ENCODE data around the gene TESPA1. TPM values are rescaled to one million over a fixed set of nuclear protein-coding genes. Genes with fewer than 3 reads are reported as not detected.
A peak's percentile ranks its signal among the peaks of the same experiment; 100 is the strongest.

Gene TESPA1
- total and polyA plus RNA-seq, 9 of the 15 experiments (the other 6 are each of a cell fraction or from before 2014, with no cell fraction given), result 0.72 to 7.1 (median 2.4) TPM

- TF ChIP-seq TAF15 (IDR thresholded peaks at IDR 0.05; ENCODE audit: low read depth, low read length) (no peak), TAL1 (IDR thresholded peaks at IDR 0.05) (no peak), SMC3 (conservative IDR thresholded peaks at IDR 0.05; ENCODE audit: insufficient read depth, low read depth, low read length) (no peak), E2F3 (CRISPR knock-in tag; IDR thresholded peaks at IDR 0.05) (no peak), ZNF224 (CRISPR knock-in tag; IDR thresholded peaks at IDR 0.05) (peak; percentile 58; the same call in 1 of the 2 replicates), ATF7 (IDR thresholded peaks at IDR 0.05) (no peak), TCF3 (CRISPR knock-in tag; IDR thresholded peaks at IDR 0.05) (no peak), CUX1 (CRISPR knock-in tag; IDR thresholded peaks at IDR 0.05) (no peak), FOS (IDR thresholded peaks at IDR 0.05; ENCODE audit: extremely low read depth, insufficient read length) (no peak), LCOR (CRISPR knock-in tag; IDR thresholded peaks at IDR 0.05) (no peak), TAF1 (IDR thresholded peaks at IDR 0.05; ENCODE audit: control insufficient read depth, extremely low read depth, insufficient read depth, low read length, severe bottlenecking) (no peak), POLR2AphosphoS2 (IDR thresholded peaks at IDR 0.05; ENCODE audit: low read length) (no peak), SMAD3 (CRISPR knock-in tag; conservative IDR thresholded peaks at IDR 0.05) (0 out of 2 replicates have a peak, but pooled peaks have one; percentile 45), MCM2 (IDR thresholded peaks at IDR 0.05; ENCODE audit: low read depth) (no peak), ZKSCAN3 (CRISPR knock-in tag; IDR thresholded peaks at IDR 0.05) (no peak), NFE2 (IDR thresholded peaks at IDR 0.05; ENCODE audit: low read depth) (no peak), FUS (optimal IDR thresholded peaks at IDR 0.05; ENCODE audit: low read depth, low read length) (no peak), XRCC3 (IDR thresholded peaks at IDR 0.05) (no peak), CXXC5 (CRISPR knock-in tag; IDR thresholded peaks at IDR 0.05) (peak; percentile 28; the same call in 1 of the 2 replicates), POLR3A (IDR thresholded peaks at IDR 0.05; ENCODE audit: borderline replicate concordance, extremely low read depth, insufficient read depth, insufficient read length) (no peak), MAFK (IDR thresholded peaks at IDR 0.05; ENCODE audit: low read length) (no peak), TGIF2 (CRISPR knock-in tag; IDR thresholded peaks at IDR 0.05) (no peak), TBL1XR1 (IDR thresholded peaks at IDR 0.05; ENCODE audit: low read length in 2 of 2) (no peak), SREBF2 (CRISPR knock-in tag; IDR thresholded peaks at IDR 0.05) (no peak), CREBBP (IDR thresholded peaks at IDR 0.05; ENCODE audit: low read depth, low read length) (no peak), NEUROD1 (IDR thresholded peaks at IDR 0.05; ENCODE audit: borderline replicate concordance, low read depth, low read length, partially characterized antibody) (no peak)
- TF ChIP-seq, protein P1, sequence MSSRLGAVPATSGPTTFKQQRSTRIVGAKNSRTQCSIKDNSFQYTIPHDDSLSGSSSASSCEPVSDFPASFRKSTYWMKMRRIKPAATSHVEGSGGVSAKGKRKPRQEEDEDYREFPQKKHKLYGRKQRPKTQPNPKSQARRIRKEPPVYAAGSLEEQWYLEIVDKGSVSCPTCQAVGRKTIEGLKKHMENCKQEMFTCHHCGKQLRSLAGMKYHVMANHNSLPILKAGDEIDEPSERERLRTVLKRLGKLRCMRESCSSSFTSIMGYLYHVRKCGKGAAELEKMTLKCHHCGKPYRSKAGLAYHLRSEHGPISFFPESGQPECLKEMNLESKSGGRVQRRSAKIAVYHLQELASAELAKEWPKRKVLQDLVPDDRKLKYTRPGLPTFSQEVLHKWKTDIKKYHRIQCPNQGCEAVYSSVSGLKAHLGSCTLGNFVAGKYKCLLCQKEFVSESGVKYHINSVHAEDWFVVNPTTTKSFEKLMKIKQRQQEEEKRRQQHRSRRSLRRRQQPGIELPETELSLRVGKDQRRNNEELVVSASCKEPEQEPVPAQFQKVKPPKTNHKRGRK (tag; IDR thresholded peaks at IDR 0.05), result no peak
These were observed 35.2 kb upstream of the TESPA1 start, which contains the start of gene NEUROD4 (continued) for GRCh38 chr12:55019784-55020183.
